Spinal cord (tissue), 10 donors: Measurements from ENCODE around the gene KLHL2. TPM values are rescaled to one million over a fixed set of nuclear protein-coding genes. Genes with fewer than 3 reads are reported as not detected.

Source experiments
- DNase-seq, 6 donors: peaks; one replicate each; pipeline versions ENCODE4 v3.0.0 to v3.0.0-alpha.2; 2013 to 2015; ENCODE audit warnings: low spot score in 6 of 6, low read depth in 4 of 6
- H3K27ac ChIP-seq: one replicate; pipeline ENCODE4 v1.5.1; 2013; ENCODE audit warnings: low read depth, low read length, control low read depth
- H3K27me3 ChIP-seq: one replicate; pipeline ENCODE4 v1.6.1; 2013; ENCODE audit warnings: low read length; ENCODE audit not compliant: control insufficient read depth, insufficient read depth
- H3K36me3 ChIP-seq: one replicate; pipeline ENCODE4 v1.6.1; 2013; ENCODE audit warnings: low read length; ENCODE audit not compliant: control insufficient read depth, insufficient read depth
- H3K4me1 ChIP-seq: one replicate; pipeline ENCODE4 v1.6.1; 2013; ENCODE audit warnings: low read length; ENCODE audit not compliant: control insufficient read depth, insufficient read depth
- H3K4me3 ChIP-seq: one replicate; pipeline ENCODE4 v1.5.1; 2013; ENCODE audit warnings: low read depth, low read length, control low read depth
- H3K9me3 ChIP-seq: one replicate; pipeline ENCODE4 v1.6.1; 2013; ENCODE audit warnings: low read length; ENCODE audit not compliant: control insufficient read depth, insufficient read depth
- WGBS: methylation state at CpG from one replicate; pipeline ENCODE4 v1.1.5; 2013; ENCODE audit warnings: missing lambda C conversion rate; ENCODE audit not compliant: insufficient coverage; 5-methylcytosine and 5-hydroxymethylcytosine counted together
- polyA plus RNA-seq, 2 donors: library from polyadenylated mRNA; unstranded; fragments of 120-200 nt; gene quantifications; one replicate each; pipeline ENCODE4 v1.2.1, GENCODE V29; 2013; ENCODE audit not compliant: insufficient read length in 2 of 2
- total RNA-seq, 2 donors: library from RNA; depleted of rRNA in 1 of 2; stranded (reverse); fragments of 120-200 nt in 1 of 2; fragments of >200 nt in 1 of 2; gene quantifications; one replicate each; pipeline versions ENCODE4 v1.2.3 to v1.2.4, GENCODE V29; 2013 to 2014
- donor health status: healthy.

Gene KLHL2
- total and polyA plus RNA-seq, 4 donors, result 17.2 to 34.6 (median 27.9) TPM

DNA sequence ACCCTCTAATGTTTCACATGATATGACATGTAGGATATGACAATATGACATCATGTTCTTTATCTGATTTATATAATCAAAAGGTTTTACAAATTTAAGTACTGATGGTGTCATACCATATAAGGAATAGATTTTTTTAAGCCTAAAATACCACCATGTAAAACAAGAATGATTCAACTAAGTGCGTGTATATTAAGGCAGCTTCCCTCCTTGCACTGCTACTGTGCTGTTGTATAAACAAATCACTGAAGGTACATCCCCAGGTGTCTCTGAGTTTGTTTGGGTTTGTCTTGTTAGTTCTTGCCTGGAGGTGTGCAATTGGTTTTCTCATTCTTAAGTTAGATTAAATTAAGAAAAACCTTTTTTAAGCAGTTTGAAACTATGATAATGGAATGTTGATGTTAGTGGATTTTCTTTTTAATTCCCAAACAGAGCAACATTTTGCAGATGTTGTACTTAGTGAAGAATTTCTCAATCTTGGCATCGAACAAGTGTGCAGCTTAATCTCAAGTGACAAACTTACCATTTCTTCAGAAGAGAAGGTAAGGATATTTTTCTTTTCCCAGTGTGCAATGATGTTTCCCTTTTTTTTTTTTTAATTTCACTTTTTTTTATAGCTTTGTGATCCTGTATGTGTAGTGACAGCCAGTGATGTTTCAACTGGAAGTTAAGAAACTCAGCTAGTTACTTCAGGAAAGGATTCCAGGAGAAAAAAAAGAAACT, 86.7 kb downstream of the KLHL2 start:
- Histone ChIP-seq H3K4me3 (no peak overlapping the region), H3K27me3 (no peaks in the 10 kb centered on the region), H3K4me1 (peaks cover 3% of the 10 kb centered on the region), H3K27ac (no peak overlapping the region), H3K36me3 (peaks cover 11% of the 10 kb centered on the region), H3K9me3 (no peaks in the 10 kb centered on the region)
- WGBS, result no CpG with 5 or more reads among the region's 2 CpGs
- DNase-seq, result no peak

DNA sequence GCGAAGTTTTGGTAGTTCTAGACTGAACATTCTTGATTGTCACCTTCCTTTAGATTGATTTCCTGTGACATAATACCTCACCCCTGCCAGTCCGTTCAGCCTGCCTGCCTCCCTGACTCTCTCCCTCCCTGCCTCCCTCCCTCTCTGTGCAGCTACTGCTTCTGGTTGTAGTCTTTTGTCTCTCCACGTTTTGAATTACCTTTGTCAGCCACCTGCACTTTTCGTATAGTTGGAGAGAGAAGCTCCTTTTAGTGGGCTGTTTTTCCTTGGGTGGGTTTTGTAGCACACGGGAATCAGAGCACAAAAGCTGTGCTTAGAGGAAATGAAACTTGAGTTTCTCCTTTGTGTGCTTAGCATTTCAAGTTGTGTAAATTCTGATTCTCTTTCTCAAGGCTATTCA, 87.5 kb downstream of the KLHL2 start:
- Histone ChIP-seq H3K27ac (no peak overlapping the region), H3K9me3 (no peaks in the 10 kb centered on the region), H3K4me3 (no peak overlapping the region), H3K27me3 (no peaks in the 10 kb centered on the region), H3K36me3 (peaks cover 11% of the 10 kb centered on the region), H3K4me1 (peaks cover 3% of the 10 kb centered on the region)
- WGBS, result 20% methylated on average over 2 of the region's 5 CpGs
- no peak for DNase-seq

DNA sequence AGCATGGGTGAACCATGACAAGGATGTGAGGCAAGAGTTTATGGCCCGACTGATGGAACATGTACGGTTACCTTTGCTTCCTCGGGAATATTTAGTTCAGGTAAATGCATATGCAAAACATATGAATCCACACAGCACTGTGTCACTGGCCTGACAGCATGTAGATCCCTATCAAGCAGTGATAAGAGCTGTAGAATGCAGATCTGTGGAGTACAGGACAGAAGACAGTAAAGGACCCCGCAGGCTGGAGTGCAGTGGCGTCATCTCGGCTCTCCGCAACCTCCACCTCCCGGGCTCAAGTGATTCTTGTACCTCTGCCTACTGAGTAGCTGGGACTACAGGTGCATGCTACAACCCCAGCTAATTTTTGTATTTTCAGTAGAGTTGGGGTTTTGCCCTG, 90.3 kb downstream of the KLHL2 start:
- Histone ChIP-seq H3K27ac (no peak overlapping the region), H3K36me3 (peaks cover 11% of the 10 kb centered on the region), H3K4me1 (peaks cover 3% of the 10 kb centered on the region), H3K27me3 (no peaks in the 10 kb centered on the region), H3K9me3 (no peaks in the 10 kb centered on the region), H3K4me3 (no peak overlapping the region)
- WGBS, result 100% methylated on average over 6 of the region's 8 CpGs
- DNase-seq, result no peak

DNA sequence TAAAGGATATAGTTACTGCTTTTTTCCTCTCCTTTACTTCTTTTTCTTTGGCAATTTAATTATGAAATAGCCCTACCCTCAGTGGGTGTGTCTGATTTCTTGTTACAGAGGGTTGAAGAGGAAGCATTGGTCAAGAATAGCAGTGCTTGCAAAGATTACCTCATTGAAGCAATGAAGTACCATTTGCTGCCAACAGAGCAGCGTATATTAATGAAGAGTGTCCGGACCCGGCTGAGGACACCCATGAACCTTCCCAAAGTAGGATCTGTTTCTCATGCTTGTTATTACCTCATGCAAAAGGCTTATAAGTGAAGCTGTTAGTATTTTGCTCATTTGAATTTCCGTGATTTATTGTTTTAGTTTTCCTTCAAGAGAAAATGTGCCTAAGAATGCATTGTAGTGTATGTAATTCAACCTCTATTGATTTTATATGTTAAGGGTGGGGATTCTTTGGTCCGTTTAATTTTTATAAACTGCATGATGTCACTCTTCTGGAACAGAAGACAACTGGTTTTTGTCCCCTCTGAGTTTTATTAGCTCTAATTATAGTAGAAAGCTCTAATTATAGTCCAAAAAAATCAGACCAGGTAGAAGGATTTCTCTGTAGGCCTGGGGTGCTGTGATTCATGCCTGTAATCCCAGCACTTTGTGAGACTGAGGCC, 92.2 kb downstream of the KLHL2 start:
- Histone ChIP-seq H3K9me3 (no peaks in the 10 kb centered on the region), H3K36me3 (peaks cover 11% of the 10 kb centered on the region), H3K4me1 (peaks cover 3% of the 10 kb centered on the region), H3K27me3 (no peaks in the 10 kb centered on the region), H3K27ac (no peak overlapping the region), H3K4me3 (no peak overlapping the region)
- DNase-seq, result no peak
- WGBS, result no CpG with 5 or more reads among the region's 5 CpGs

DNA sequence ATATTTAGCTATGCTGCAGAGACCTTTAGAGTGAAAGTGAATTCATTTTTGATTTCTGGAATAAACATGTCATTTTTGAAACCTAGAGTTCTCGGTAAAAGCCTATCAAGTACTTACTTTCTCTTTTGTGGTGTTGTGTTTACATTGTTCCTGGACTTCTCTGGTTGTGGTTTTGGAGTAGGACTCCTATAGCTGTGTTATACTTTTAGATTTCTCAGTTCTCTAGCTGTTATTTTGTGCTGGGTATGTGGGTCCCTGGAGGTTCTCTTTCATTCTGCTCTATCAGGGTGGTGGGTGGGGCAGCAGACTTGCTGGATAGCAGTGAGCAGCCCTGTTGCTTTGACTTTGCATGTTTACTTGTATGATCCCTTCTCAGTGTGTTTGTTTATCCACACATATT, 94.5 kb downstream of the KLHL2 start:
- DNase-seq, result no peak
- no peak overlapping the region for H3K27ac ChIP-seq
- H3K9me3 ChIP-seq, result no peaks in the 10 kb centered on the region
- no peaks in the 10 kb centered on the region for H3K27me3 ChIP-seq
- no CpG with 5 or more reads among the region's 1 CpG for WGBS
- no peaks in the 10 kb centered on the region for H3K4me1 ChIP-seq
- H3K36me3 ChIP-seq, result peaks cover 8% of the 10 kb centered on the region
- no peak overlapping the region for H3K4me3 ChIP-seq

DNA sequence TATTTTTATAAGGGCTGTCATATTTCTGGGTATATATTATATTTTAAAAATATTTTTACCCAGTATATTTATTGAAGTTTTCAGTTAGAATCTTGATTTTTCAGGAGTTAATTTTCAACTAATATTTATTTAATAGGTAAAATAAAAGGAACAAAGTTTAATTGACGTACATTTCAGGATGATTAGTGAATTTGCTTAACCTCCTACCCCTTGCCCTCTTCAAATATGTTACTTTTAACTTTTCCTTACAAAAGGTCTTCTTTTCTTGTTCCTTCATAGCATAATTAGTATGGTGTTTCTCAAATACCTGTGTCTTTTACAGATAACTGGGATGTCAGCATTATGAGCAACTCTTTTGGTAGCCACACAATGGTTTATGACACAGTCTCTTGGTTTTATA, 95.3 kb downstream of the KLHL2 start:
- no peak overlapping the region for H3K27ac ChIP-seq
- no peaks in the 10 kb centered on the region for H3K27me3 ChIP-seq
- no CpG with 5 or more reads among the region's 1 CpG for WGBS
- H3K36me3 ChIP-seq, result peaks cover 6% of the 10 kb centered on the region
- H3K4me1 ChIP-seq, result no peaks in the 10 kb centered on the region
- H3K9me3 ChIP-seq, result no peaks in the 10 kb centered on the region
- no peak overlapping the region for H3K4me3 ChIP-seq
- DNase-seq, result no peak

DNA sequence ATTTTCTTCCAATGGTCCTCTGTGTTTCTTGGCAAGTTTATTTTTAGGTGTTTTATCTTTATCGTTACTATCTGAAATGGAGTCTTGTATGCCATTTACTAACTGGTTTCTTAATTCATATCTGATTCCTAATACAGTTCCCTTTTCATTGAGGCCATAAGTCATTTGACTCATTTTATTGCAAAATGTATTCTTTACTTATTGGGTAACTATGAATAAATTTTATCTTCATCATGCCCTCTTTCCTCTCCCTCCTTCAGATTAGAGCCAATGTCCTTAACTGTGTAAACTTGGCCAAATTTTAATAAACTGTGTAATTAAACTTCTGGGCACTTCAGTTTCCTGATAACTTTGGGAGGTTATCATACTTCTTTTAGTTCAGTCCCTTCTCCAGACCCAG, 100.8 kb downstream of the KLHL2 start:
- Histone ChIP-seq H3K27ac (no peak overlapping the region), H3K4me3 (no peak overlapping the region), H3K9me3 (no peaks in the 10 kb centered on the region), H3K27me3 (no peaks in the 10 kb centered on the region), H3K36me3 (peaks cover 2% of the 10 kb centered on the region), H3K4me1 (no peaks in the 10 kb centered on the region)
- no CpG with 5 or more reads among the region's 1 CpG for WGBS
- DNase-seq, result no peak

DNA sequence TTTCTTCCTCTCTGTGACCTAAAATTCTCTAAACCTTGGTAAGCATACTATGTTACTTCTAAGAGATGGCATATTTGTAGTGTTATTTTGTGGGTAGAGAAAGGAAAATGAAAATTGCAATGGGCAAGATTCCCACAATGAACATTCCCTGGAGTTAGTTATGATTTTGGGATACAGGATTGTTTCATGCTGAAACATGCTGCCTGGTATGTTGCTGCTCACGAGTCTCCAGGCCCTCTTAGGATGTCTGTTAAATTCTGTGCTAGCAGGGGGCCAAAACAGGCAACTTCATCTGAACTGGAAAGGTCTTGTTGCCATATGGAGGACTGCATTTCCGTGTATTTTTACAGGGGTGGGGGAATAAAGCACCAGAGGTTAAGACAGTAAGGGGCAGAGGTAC, 101.2 kb downstream of the KLHL2 start:
- H3K4me1 ChIP-seq, result no peaks in the 10 kb centered on the region
- DNase-seq, result no peak
- H3K27me3 ChIP-seq, result no peaks in the 10 kb centered on the region
- H3K4me3 ChIP-seq, result no peak overlapping the region
- WGBS, result 93% methylated on average over 1 of the region's 2 CpGs
- no peak overlapping the region for H3K27ac ChIP-seq
- peaks cover 2% of the 10 kb centered on the region for H3K36me3 ChIP-seq
- no peaks in the 10 kb centered on the region for H3K9me3 ChIP-seq

DNA sequence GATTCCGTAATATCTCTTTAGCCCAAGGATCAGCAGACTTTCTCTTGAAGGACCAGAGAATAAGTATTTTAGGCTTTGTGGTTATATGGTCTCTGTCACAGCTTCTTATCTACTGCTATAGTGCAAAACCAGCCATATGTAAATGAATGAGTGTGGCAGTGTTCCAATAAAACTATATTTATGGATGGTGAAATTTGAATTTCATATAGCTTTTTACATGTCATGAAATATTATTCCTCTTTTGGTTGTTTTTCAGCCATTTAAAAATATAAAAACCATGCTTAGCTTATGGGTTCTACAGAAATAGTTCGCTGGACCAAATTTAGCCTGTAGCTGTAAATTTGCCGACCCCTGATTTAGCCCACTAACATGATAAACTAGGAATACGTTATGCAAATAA, 102.1 kb downstream of the KLHL2 start:
- Histone ChIP-seq H3K4me3 (no peak overlapping the region), H3K36me3 (peaks cover 2% of the 10 kb centered on the region), H3K27me3 (no peaks in the 10 kb centered on the region), H3K27ac (no peak overlapping the region), H3K9me3 (no peaks in the 10 kb centered on the region), H3K4me1 (no peaks in the 10 kb centered on the region)
- DNase-seq, result peak in 1 of 6 donors; percentile 50
- no CpG with 5 or more reads among the region's 4 CpGs for WGBS

DNA sequence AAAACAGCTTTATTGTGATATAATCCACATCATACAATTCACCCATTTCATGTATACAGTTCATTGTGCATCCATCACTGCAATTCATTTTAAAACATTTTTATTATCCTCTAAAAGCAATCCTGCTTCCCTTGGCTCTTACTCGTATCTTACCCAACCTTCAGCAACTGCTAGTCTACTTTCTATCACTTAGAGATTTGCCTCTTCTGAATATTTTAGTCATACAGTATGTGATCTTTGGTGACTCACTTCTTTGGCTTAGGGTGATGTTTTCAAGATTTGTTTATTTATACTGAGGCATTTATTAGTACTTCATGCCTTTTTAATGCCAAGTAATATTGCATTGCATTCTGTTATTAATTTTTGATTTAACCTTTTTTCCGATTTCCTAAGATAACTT, 105.1 kb downstream of the KLHL2 start:
- H3K27ac ChIP-seq, result no peak overlapping the region

More for the DNA sequence above, 105.1 kb downstream of the KLHL2 start:
- Histone ChIP-seq H3K9me3 (no peaks in the 10 kb centered on the region), H3K27me3 (no peaks in the 10 kb centered on the region), H3K36me3 (peaks cover 2% of the 10 kb centered on the region), H3K4me3 (no peak overlapping the region), H3K4me1 (no peaks in the 10 kb centered on the region)
- WGBS, result no CpG with 5 or more reads among the region's 2 CpGs
- no peak for DNase-seq
